Activated CD4-positive, alpha-beta T cell treated with anti-CD3 and anti-CD28 coated beads, Interleukin-2, Interleukin-4, amounts not matched to agents 100 ng/mL and 50 ng/mL, durations not matched to agents 16 hours and 8 hours (primary cell): ENCODE results near the gene ELL2.
"Not testable (repeated sequence)": the region's sequence is repeated elsewhere in the genome, so short reads cannot be mapped to it uniquely, and the experiment has no call there.

Experiments used
- DNase-seq: peaks from one replicate; pipeline ENCODE4 v3.0.0-alpha.2; 2020; ENCODE audit warnings: low spot score

Gene ELL2

DNA sequence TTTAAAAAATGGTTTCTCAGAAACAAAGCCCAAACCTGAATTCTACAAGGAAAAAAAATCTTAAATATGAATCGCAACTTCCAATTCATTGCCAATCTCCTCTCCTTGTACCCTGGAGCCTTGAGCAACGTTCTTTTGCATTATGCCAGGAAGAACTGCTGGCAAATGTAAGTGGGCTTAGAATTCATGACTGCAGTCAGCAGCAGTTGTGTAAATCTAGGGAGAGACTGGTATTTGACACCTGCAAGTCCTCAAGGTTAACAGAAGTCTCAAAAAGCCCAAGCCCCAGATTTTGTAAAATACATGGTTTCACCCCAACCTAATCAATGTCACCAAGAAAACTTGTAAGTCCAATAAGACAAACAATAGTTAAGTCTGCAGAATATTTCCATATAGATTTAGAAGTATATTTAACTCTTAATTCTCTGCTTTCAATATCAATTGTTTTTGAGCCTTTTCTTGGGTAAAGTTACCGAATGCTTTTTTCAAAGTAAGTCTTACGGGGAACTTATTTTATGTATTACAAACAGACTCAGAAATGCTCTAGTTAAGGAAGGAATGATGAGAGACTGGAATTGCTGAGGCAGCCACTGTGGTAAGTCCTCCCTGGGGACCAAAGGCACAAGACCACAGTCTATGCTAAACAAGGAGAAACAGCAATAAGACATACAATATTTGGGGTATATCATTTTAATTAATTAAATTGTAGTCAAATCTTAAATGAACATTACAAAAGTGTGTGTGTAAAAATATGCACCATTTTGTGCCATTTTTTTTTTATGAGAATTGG lies 31.3 kb downstream of the ELL2 start:
- DNase-seq: no peak

DNA sequence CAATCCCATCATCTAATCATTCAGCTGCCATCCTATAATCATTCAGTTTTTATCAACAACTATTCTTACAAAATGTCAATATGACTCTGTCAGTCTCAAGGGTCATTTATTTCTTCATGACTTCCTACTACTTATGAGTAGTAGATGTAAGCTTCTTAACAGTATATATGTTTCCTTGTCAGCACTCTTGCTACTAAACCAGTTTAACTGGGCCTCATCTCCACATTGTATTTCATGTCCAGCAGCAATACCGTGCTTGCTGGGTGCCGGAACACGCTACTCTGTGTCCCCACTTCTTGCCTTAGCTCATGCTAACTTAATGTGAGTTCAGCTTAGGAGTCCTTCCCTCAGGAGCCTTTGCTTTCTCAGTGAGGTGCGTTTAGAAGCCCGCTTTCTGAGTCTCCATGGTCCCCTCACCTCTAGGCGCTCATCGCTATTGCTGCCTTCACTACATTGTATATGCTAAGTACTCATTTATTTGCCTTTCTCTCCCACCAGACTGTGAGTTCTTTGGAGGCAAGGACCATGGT lies 32.9 kb downstream of the ELL2 start:
- DNase-seq: no peak

DNA sequence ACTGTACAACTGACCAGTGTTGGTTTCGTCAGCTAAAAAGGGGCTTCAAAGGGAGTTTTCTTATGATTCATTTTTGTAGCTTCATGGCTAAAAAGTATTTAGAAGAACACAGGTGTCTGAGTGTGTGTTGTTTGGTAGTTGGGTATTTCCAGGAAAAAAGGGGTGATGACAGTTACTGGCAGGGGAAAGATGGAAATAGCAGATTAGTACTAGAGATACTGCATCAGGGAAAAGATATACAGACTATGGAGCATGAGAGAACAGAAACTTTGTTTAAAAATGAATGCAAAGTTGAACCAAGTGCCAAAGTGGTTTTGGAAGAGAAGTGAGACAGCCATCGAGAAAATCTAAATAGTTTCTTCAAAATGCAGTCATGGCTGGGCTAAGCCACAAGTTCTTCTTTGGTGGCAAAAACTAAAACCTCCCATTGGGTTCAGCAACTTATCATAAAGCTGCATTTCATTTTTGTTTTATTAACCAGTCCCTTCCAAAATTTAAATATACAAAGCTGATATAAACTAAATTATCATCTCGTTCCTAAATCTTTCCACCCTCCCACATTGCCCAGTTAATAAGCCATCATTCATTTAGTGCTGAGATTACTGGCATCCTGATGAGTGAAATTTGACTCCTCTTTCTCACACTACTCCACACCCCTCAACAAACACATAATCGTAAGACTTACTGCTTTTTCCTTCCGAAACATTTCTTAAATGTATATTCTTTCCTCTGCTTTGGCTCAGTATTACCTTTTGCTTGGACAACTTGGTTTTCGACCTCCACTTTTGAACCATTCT lies 33.5 kb downstream of the ELL2 start:
- peak; percentile 75 for DNase-seq

DNA sequence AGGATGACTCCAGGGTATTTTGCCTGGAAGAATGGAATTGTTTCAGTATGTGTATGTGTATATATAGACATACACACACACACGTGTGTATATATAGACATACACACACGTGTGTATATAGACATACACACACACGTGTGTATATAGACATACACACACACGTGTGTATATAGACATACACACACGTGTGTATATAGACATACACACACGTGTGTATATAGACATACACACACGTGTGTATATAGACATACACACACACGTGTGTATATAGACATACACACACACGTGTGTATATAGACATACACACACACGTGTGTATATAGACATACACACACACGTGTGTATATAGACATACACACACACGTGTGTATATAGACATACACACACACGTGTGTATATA lies 34.4 kb downstream of the ELL2 start:
- not testable (repeated sequence) for DNase-seq

DNA sequence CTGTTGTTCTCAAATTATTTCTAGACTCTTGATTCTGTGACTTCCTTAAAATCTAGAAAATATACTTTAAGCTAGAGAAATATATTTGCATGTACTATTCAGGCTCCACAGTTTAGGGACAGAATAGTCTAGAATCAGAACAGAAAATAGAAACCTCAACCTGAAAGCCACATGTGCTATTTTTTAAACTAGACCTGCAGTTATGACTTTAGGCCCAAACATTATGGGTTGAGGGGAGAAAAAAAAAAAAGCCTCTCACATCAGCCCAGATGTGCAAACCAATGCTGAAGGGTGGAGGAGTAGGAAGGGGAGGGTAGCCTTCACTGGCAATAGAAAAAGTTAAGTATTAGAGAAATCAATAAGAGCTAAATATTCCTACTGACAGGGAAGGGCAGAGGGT lies 35.7 kb downstream of the ELL2 start:
- peak; percentile 42 for DNase-seq

DNA sequence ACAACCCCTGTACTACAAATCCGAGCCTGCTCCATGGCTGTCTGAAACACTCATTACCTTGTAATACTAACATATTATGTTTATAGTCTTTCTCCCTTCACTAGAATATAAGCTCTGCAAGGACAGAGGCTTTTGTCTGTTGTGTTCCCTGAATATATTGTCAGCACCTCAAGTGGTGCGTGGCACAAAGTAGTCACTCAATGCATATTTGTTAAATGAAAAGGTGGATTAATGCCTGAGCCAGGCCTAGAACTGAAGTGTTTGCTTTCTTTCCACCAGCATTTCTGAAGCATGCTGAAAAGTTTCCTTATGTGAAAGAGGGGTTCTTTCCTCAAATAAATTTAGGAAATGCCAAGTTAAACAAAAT lies 36.3 kb downstream of the ELL2 start:
- no peak for DNase-seq

DNA sequence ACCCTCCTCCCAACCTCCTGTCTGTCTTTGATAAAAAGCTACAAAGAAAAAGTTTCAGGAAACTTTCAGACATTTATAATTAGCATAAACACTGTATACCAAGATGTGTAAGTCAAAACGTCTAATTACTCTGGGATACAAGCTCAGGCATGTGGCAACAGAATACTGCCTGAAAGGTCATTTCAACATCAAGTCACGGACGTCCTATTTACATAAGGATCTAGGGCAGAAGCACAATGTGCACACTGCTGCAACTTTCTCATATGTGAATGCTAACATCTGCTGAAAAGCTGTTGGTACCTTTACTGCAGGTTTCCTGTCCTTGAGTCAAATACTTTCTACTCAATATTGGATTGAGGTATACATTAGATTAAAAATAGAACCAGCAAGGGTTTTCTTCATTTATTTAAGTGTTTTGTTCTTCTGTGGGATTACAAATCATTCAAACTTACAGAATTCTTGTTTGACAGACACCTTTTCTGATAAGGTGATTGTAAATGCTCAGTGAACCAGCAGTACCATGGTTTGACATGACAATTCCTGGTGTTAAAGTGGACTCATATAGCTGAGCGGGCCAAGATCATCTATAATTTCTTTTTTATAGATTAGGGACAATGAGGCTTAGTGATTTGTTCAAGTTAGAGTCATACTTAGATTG lies 36.8 kb downstream of the ELL2 start:
- no peak for DNase-seq

DNA sequence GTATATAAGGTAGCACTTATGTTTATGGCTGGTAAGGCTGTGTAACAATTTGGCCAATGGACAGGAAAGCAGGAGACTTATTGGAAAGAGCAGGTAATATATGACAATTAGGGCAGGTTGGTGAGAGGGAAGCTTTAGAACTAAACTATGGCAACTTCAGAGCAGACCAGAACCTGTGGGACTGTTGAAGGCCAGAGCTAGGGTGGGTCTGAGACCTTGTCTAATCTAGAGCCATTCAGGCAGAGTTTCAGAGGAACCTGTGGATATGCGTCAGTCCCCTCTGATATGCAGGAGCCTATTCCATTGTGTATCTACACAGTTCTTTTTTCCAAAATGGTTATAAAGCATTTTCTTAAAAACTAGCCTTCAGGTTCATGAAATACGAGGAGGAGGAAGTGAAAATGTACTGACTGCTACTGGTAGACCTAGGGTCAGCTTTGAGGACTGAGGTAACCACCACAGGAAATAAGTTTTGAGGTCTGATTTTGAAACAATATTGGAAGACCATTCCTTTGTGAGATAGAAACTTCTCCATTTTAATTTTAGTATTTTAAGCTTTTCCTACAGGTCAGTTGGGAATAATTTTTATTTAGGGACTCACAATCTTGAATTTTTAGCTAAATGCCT lies 37.6 kb downstream of the ELL2 start:
- DNase-seq: no peak

DNA sequence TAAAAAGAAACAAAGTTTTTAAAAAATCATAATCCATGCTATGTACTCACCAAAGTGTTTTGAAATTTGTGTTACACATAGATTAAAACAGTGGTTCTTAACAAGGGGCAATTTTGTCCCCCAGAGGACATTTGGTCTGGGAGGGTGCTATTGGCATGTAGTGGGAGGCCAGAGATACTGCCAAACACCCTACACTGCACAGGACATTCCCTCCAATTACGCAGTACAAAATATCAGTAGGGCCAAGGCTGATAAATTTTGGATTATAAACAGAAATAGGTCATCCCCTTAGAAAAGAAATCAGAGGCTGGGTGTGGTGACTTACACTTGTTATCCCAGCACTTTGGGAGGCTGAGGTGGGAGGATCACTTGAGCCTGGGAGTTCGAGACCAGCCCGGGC lies 38.9 kb downstream of the ELL2 start:
- DNase-seq: no peak

DNA sequence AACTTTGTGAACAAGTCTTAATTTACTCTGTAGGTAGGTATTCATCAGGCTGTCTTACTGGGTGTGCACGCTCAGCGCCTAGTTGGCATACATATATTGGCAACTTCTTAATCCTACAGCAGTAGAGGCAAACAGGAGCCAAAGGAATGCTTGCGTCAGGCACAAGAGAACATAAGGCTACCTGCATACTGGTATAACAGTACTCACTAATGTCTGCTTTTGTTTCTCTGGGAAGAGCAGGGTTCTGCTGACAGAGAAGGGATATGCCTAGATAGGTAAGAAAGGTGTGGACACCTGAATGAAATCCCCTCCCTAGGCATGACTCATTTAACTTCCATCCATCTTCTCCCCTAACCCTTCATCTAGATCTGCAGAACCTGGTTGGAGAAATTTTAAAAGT lies 40.1 kb downstream of the ELL2 start:
- DNase-seq: no peak

DNA sequence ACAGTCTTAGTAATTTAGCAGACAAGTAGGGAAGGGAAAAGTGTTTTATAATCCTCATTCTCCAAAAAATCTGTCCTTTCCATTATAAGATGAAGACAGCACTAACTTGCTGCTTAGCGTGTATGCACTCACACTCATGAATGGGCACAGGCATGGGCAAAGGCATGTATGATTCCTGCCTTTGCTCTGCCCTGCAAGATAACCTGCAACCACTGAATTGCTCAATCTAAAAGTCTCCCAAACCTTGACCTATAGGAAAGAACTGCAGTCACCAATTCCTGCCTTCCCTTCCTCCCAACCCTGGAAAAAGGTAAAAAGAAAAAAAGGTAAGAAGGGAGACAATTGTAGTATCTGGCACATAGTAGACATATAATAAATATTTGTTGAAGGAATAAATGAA lies 40.8 kb downstream of the ELL2 start:
- no peak for DNase-seq

DNA sequence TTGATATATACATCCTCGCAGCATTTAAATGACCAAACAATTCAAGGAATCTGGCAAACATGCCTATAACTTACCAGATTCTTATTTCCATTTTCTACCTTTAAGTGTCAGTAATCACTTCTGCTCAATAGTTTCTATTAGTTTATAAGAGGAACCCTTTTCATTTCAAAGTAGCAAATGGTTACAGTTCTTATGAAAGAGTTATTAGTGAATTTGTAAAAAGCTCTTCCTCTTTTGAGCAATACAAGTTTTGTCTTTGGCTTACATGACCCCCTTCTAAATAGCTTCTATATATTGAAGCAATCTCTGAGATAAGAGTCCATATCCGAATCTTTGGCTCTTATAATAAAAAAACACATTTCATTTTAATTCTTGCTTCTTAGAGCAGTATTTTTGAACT lies 42.0 kb downstream of the ELL2 start:
- DNase-seq: no peak

DNA sequence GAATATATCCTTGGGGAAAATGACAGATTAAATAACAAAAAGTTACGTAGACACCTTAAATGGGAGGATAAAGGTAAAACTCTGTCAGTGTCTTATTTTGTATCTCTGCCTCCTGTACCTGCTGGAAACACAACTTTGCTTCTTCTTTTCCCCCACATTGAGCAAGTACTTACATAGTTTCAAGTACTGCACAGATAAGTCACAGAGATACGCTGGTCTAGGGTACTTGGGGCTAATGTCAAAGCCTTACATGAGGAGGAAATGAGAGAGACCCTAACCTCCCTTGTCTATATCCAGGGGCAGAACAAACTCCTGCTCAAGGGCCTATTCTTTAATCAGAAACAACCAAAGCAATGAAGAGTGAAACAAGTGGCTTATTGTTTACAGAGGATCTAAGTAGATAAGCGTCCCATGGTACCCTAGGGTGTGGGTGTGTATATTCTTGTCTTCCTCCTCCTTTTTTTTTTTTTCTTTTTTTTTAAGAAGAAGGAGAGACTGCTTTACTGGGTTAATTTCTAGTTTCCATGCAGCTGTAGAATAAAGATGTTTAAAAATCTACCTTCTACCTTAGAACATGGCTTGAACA lies 43.1 kb downstream of the ELL2 start:
- DNase-seq: no peak

DNA sequence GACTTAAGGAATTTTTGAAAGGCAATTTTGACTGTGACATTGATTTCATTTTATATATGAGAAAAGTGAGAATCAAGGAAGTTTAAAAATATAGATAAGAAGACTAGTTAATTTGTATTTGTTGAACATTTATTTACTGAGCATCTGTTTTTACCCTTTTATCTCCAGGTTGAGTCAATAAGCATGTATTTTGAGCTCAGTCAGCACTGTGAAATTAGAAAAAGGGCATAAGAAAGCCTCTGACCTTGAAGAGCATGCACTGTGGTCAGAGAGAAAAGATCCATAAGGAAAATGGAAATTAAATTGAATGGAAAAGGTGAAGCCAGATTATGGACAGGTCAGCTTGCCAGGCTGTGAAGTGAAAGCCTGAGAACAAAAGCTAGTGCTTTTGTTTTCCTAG lies 44.4 kb downstream of the ELL2 start:
- no peak for DNase-seq

DNA sequence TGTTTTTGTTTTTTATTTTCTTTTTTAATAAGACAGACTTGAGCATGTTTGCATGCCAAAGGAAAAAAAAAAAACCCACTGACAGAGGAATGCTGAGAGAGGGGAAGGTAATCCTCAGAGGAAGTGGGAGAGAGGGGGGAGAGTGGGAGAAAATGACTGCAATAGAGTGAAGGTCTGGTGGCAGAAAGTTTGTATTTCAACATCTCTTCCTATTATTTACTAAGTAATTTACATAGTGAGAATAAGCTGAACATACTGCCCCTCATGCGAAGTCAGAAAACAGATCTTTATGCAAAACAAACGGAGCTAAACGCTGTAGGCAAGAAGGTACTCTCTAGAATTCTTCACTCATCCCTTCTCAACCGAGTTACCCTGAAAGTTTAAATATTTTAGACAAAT lies 45.0 kb downstream of the ELL2 start:
- no peak for DNase-seq

DNA sequence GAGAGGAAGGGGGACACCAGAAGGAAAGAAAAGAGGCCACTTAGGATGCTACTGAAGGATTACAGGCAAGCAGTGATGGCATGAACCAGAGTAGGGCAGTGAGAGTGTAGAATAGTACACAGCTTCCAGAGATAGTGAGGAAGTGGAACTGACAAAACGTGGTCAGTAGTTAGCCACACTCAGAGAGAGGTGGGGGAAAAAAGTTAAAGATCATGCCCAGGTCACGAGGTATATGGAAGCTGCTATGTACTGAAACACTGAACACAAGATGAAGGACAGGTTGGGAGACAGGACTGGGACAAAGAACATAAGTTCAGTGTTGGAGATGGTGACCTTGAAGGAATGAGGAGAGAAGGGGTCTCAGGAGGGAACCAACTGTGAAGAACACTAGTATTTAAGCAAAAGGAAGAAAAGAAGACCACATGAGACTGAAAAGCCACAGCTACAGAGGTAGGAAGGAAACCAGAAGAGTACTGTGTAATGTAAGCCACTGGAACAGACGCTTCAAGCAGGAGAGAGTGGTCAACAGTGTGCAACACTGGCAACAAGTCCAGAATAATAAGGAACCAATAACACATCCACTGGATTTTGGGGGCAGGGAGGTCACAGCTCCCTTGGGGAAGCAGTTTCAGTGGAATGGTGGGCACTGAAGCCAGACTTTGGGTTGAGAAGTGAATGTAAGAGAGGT lies 45.5 kb downstream of the ELL2 start:
- no peak for DNase-seq

DNA sequence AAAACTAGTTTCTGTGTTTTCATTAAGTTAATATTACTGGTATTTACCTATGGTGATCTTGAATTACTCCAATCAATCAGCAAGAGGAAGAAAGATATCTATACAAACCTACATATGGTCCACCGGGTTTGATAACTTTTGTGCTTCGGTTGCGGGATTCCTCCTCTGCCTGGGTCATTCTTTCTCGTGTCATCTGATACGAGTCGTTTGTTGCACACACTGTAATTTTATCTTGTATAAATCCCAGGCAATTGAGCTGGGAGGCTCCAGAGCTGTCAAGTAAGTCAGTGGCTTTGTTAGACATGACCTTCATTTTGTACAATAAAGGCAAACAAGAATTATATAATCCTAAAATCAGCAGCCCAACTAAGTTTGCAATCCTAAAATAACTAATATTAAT lies 48.0 kb downstream of the ELL2 start:
- DNase-seq: no peak

DNA sequence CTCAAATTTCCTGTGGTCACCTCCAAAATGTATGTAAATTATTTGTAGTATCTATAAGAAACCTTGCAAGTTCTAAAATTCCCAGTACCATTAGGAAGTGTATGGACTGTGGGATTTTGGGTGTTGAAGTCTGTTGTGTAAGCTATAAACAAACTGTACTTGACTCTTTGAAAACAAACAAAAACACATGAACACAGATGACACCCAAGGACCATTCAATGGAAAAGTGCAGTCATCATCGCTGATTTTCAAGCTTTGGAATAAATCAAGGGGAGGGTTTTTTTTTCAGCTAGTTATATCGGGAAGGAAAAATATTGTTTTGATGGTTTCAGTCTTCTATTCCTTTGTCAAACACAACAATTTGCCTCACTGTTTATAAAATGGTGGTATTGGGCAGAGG lies 49.6 kb downstream of the ELL2 start:
- no peak for DNase-seq

DNA sequence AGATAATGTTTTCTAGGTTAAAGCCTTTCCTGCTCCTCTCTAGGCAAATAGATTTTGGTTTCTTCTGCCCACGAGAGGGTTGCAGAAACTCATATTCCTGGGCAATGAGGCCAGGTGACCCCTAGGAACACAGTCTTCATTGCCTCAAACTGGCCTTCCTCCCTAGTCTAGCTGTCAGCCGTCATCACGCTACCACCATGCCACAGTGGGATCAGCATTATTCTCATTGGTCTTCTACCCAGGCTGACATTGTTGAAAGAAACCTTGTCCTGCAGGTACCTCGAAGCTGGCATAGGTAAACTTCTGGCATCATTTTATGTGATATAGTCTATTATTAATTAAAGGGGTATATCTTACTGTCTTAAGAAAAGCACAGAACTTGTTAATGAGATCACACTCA lies 51.1 kb downstream of the ELL2 start:
- DNase-seq: no peak

DNA sequence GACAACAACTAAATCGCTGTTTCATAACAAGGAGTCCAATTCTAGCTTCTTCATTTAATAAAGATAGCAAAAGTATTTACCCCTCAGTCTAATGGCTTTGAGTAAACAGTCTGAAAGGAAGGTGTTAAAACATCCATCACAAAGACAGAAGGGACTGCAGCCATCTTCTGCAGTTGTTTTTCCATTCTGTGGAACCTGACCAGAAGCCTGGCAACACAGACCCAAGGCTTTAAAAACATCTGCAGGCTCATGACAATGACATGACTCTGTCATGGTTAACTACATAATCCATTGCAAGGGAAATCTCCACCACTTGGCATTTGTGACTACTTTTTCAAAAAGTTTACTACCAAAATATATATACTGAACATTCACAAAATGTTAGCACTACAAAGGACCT lies 51.9 kb downstream of the ELL2 start:
- DNase-seq: no peak

DNA sequence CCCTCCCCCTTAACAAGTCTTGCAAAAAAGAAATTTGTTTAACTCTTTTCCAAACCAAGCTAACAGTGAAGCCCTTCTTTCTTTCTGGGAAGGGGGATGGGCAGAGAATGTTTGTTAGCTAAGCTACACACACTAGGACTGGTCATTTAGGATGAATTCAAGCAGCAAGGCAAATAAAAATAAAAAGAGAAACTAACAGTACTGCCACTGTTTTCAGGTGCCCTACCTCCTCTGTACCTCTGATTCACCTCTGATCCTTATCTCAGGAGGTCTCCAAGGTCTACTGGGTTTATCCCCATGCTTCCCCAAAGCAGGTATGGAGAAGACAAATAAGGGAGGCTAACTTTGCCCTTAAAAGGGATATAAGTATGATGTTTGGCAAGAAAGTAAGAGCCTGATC lies 52.9 kb downstream of the ELL2 start:
- no peak for DNase-seq
